GM18526 (cell line): ENCODE measurements around the gene PCOLCE2.

Experiments used
- POLR2A ChIP-seq: IDR thresholded peaks from 3 replicates; pipeline ENCODE4 v1.6.1; 2011; ENCODE audit not compliant: insufficient read length; ENCODE audit errors: extremely low read depth

The PCOLCE2 gene

DNA sequence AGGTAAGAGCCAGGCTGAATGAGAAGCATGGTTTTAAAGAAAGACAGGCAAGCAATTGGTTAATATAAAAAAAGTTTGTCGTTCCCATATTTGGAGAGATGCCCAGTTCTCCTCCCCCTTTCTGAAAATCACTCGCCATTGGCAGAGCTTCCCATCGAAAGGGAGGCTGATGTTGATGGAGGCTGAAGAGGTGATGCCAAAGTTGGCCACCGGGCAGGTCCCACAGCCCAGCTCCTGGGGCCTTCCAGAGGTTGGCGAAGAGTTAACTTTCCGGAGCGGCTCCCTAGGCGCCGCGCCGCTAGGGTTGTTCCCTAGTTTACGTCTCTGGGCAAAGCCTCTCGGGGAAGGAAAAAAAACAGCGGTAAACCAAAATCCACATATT, 793 bp downstream of the PCOLCE2 start:
- TF ChIP-seq POLR2A, result no peak

GRCh38 chr3:142886940-142887339, 1.9 kb downstream of the PCOLCE2 start:
- TF ChIP-seq POLR2A, result no peak

- no peak for TF ChIP-seq POLR2A
These were observed 2.9 kb downstream of the PCOLCE2 start for GRCh38 chr3:142886021-142886420.

- TF ChIP-seq POLR2A, result no peak
These were observed 4.4 kb downstream of the PCOLCE2 start for GRCh38 chr3:142884531-142884930.

DNA sequence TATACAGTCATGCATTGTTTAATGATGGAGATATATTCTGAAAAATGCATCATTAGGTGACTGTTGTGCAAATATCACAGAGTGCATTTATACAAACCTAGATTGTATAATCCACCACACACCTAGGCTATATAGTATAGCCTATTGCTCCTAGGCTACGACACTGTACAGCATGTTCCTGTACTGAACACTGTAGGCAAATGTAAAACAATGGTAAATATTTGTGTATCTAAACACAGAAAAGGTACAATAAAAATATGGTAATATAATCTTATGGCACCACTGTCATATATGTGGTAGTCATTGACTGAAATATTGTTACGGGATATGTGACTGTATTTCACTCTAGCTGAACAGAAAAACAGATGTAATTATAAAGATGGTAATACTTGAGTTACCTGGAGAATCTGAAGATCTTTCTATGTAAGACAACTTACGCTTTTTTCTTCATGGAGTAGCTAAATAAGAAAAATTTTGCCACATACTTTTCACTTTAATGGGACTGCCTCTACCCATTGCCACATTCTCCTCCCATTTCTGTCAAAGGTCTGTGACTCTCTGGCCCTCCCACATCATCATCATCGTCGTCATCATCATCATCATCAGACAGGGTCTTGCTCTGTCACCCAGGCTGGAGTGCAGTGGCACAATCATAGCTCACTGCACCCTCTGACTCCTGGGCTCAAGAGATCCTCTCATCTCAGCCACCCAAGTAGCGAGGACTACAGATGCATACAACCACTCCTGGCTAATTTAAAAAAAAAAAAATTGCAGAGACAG, 7.2 kb downstream of the PCOLCE2 start:
- no peak for TF ChIP-seq POLR2A

DNA sequence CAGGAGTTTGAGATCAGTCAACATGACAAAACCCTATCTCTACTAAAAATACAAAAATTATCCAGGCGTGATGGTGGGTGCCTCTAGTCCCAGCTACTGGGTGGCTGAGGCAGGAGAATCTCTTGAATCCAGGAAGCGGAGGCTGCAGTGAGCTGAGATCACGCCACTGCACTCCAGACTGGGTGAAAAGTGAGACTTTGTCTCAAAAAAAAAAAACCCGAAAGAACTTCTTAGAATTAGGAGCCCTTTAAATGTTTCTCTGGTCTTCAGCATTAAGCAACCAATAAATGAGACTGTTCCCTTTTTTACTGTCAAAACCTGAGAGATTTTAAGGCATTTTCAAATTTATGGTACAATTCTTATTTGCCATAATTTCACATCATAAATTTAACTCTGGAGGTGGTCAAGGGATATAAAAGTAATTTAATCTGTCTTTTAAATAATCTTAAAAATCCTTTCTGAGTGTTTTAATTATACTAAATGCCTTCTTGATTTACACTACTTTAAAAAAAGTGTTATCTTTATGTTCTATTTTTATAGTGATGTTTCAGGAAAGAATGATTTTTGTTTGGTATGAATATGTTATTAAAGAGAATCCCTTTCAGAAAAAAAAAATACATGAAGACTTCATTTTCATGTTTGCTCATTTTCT, 10.1 kb downstream of the PCOLCE2 start:
- TF ChIP-seq POLR2A, result no peak

- TF ChIP-seq POLR2A, result no peak
These were observed 12.5 kb downstream of the PCOLCE2 start for GRCh38 chr3:142876417-142876816.

GRCh38 chr3:142875583-142876207, 13.2 kb downstream of the PCOLCE2 start:
- no peak for TF ChIP-seq POLR2A

DNA sequence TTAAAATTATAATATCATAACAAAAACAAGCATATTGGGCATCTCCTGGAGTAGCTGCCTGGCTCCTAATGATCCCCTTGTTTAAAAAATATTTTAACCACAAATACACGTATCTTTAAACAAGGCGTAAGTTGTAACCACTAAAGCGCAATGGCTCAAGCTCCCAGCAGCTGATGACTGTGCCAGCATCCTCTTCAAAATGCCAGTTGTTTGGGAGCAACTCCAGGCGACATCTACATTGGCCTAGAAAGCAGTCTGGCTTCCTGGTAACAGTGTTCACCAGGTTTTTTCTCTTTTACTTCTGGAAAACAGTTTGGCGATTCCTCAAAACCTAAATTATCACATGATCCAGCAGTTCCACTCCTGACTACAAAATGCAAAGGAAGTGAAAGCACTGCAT, 13.8 kb downstream of the PCOLCE2 start:
- TF ChIP-seq POLR2A, result no peak

- TF ChIP-seq POLR2A, result no peak
These were observed 21.8 kb downstream of the PCOLCE2 start for GRCh38 chr3:142866841-142867631.

DNA sequence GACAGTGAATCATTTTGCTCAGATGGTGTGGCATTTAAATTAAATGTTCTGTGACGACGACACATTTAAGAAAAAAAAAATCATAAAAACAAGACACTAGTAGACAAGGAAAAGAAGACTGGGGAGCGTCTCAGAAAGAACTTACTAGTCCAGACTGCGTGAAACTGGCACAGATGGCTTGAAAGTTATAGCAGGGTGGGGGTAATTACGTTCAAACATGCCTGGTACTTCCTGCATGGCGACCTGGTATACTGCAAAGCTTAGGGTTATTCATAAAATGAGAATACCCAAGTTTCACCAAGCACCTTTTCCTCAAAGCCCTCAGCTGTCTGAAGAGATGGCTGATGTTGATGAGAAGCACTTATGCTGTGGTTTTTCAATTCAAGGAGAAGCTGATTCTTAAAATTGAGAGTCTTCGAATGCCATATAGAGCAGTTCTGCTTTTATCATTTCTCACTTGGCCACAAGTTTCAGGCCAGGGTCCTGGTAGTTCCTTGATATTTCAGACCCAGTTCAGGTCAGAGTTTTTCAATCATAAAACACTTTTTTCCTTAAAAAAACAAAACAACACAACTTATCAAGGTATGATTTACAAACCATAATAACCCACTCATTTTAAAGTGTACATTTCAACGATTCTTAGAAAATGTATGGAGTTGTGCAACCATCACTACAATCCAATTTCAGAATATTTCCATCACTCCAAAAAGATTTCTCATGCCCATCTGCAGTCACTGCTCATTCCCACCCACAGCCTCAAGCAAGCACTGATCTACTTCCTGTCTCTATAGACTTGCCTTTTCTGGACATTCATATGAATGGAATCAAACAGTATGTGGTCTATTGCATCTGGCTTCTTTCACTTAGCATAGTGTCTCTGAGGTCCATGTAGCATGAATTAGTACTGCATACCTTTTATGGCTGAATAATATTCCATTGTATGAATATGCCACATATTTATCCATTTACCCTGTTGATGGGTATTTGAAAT, 24.7 kb downstream of the PCOLCE2 start:
- no peak for TF ChIP-seq POLR2A

DNA sequence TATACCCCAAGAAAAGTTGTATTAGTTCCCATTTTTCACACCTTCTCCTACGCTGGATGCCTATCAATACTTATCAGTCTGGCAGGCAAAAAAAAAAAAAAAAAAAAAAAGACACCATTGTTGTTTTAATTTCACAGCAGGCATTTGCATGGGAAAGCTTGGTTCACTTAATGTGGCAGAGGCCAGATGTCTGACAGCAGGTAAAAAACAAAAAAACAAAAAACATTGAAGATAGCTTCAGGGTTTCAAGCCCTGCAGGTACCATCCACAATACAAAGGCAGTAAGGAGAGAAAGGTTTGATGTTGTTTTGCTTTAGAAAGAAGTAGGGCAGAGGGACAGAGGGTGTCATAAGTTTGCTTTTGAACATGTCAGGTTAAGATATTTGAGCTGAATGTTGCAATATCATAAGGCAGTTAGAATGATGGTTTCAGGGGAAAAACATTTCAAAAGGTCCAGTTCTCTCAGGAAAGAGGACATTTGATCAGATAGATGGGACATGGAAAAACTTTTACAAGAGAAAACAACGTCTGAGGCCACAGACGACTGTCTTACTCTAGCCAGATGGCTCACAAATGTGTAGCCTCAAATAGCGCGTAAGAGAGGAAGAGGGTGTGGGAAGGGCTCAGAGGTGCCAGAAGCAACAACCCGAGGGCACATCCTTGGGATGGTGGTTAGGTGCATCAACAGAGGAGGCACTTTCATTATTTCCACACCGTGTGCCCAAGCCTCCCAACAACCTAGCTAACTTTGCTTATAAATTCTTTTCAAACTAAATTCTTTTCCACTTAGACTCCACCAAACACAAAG, 25.7 kb downstream of the PCOLCE2 start:
- no peak for TF ChIP-seq POLR2A

- TF ChIP-seq POLR2A, result no peak
These were observed 27.0 kb downstream of the PCOLCE2 start for GRCh38 chr3:142861926-142862325.

- no peak for TF ChIP-seq POLR2A
These were observed 30.8 kb downstream of the PCOLCE2 start for GRCh38 chr3:142858043-142858442.

- TF ChIP-seq POLR2A, result no peak
These were observed 31.8 kb downstream of the PCOLCE2 start for GRCh38 chr3:142857056-142857455.
